Right ventricle myocardium superior (tissue), 1 donor: ENCODE data around the gene IQCH. TPM values are rescaled to one million over a fixed set of nuclear protein-coding genes. Genes with fewer than 3 reads are reported as not detected.
"Not testable (repeated sequence)": the region's sequence is repeated elsewhere in the genome, so short reads cannot be mapped to it uniquely, and the experiment has no call there.

Source experiments
- ATAC-seq: fragments of 200-7000 bp; cut with Tn5 transposase; one replicate; pipeline ENCODE4 v1.9.1; 2020; ENCODE audit warnings: mild to moderate bottlenecking; ENCODE audit not compliant: poor library complexity
- DNase-seq: peaks from one replicate; pipeline ENCODE4 v3.0.0-alpha.2; 2020
- intact Hi-C: fragments of 100-400 bp; cut with DNase I; formaldehyde crosslinking; loops from one replicate; pipeline ENCODE4 v1.11.2; 2022
- total RNA-seq: library from RNA; stranded (reverse); fragmentation: NEBNext Ultra II Directional; extraction: Animal tissue kit (Norgen Biotek cat#: 25700); gene quantifications from one replicate; pipeline ENCODE4 v1.2.1, GENCODE V29; 2021
- donor health status: DM: no; HTN: yes; CAD: no; lungs with severe emphysema.

Gene IQCH
- total RNA-seq, 1 donor from 2014 or later = 1.6 TPM

- DNase-seq (no peak), ATAC-seq (no peak)
- intact Hi-C loops = no loop called here
Measured at GRCh38 chr15:67280217-67280616, 25.6 kb downstream of the IQCH start.

GRCh38 chr15:67281714-67282113 lies 27.1 kb downstream of the IQCH start:
- ATAC-seq = no peak
- intact Hi-C loops = no loop called here
- no peak for DNase-seq

GRCh38 chr15:67285625-67286024 lies 31.0 kb downstream of the IQCH start:
- intact Hi-C loops, ATAC-seq, DNase-seq: not testable (repeated sequence)

GRCh38 chr15:67286400-67286799 lies 31.8 kb downstream of the IQCH start:
- DNase-seq, intact Hi-C loops, ATAC-seq: not testable (repeated sequence)

- DNase-seq (no peak), ATAC-seq (no peak)
Measured at GRCh38 chr15:67290319-67290718, 35.7 kb downstream of the IQCH start.

GRCh38 chr15:67296188-67296587 lies 41.6 kb downstream of the IQCH start:
- intact Hi-C loops = no loop called here
- ATAC-seq = no peak
- DNase-seq = no peak

More at GRCh38 chr15:67290319-67290718, 35.7 kb downstream of the IQCH start:
- intact Hi-C loops = no loop called here

- no peak for ATAC-seq
- intact Hi-C loops = no loop called here
Measured at GRCh38 chr15:67296684-67297083, 42.1 kb downstream of the IQCH start.

GRCh38 chr15:67300266-67301025 lies 45.9 kb downstream of the IQCH start:
- ATAC-seq (no peak), DNase-seq (no peak)
- intact Hi-C loops = no loop called here

More at GRCh38 chr15:67296684-67297083, 42.1 kb downstream of the IQCH start:
- DNase-seq = no peak

GRCh38 chr15:67303490-67304363 lies 49.1 kb downstream of the IQCH start:
- DNase-seq (no peak), ATAC-seq (no peak)

GRCh38 chr15:67304778-67305177 lies 50.2 kb downstream of the IQCH start:
- intact Hi-C loops = loop anchor here (2.0 kb wide), 1 partner anchor 358 kb away; no protein-coding TSS in a partner anchor
- ATAC-seq (no peak), DNase-seq (no peak)

More at GRCh38 chr15:67303490-67304363, 49.1 kb downstream of the IQCH start:
- intact Hi-C loops = loop anchor here (2.0 kb wide), 1 partner anchor 357 kb away; no protein-coding TSS in a partner anchor

- intact Hi-C loops = loop anchor here (2.0 kb wide), 1 partner anchor 359 kb away; no protein-coding TSS in a partner anchor
- no peak for DNase-seq
Measured at GRCh38 chr15:67305506-67305905, 50.9 kb downstream of the IQCH start.

GRCh38 chr15:67307156-67307555 lies 52.6 kb downstream of the IQCH start:
- no peak for ATAC-seq
- DNase-seq = no peak
- intact Hi-C loops = no loop called here

More at GRCh38 chr15:67305506-67305905, 50.9 kb downstream of the IQCH start:
- ATAC-seq = no peak

GRCh38 chr15:67307889-67308597 lies 53.5 kb downstream of the IQCH start:
- ATAC-seq (no peak), DNase-seq (no peak)
- intact Hi-C loops = no loop called here

GRCh38 chr15:67311731-67312130 lies 57.1 kb downstream of the IQCH start:
- intact Hi-C loops = no loop called here
- DNase-seq (no peak), ATAC-seq (no peak)

GRCh38 chr15:67319961-67320360 lies 65.4 kb downstream of the IQCH start:
- intact Hi-C loops = no loop called here
- ATAC-seq = no peak
- no peak for DNase-seq

- ATAC-seq = no peak
- intact Hi-C loops = no loop called here
- DNase-seq = no peak
Measured at GRCh38 chr15:67321352-67321751, 66.8 kb downstream of the IQCH start.

- ATAC-seq = no peak
- intact Hi-C loops = no loop called here
- DNase-seq = no peak
Measured at GRCh38 chr15:67322481-67322880, 67.9 kb downstream of the IQCH start.

- DNase-seq = no peak
- intact Hi-C loops = no loop called here
- ATAC-seq = no peak
Measured at GRCh38 chr15:67327312-67327711, 72.7 kb downstream of the IQCH start.

GRCh38 chr15:67327737-67328136 lies 73.2 kb downstream of the IQCH start:
- DNase-seq (no peak), ATAC-seq (no peak)
- intact Hi-C loops = no loop called here
